Dermis blood vessel endothelial cell (primary cell): ENCODE data around the gene CT45A3. TPM values are rescaled to one million over a fixed set of nuclear protein-coding genes. Genes with fewer than 3 reads are reported as not detected.
"Not testable (repeated sequence)": the region's sequence is repeated elsewhere in the genome, so short reads cannot be mapped to it uniquely, and the experiment has no call there.

ENCODE experiments used
- DNase-seq: peaks from one replicate; pipeline ENCODE4 v3.0.0; 2010
- total RNA-seq: library from RNA; depleted of rRNA; stranded (reverse); fragments of >200 nt; gene quantifications from 2 replicates; pipeline ENCODE4 v1.2.3, GENCODE V29; 2014

The CT45A3 gene, protein sequence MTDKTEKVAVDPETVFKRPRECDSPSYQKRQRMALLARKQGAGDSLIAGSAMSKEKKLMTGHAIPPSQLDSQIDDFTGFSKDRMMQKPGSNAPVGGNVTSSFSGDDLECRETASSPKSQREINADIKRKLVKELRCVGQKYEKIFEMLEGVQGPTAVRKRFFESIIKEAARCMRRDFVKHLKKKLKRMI
- not detected in 2 replicates for total RNA-seq

DNA sequence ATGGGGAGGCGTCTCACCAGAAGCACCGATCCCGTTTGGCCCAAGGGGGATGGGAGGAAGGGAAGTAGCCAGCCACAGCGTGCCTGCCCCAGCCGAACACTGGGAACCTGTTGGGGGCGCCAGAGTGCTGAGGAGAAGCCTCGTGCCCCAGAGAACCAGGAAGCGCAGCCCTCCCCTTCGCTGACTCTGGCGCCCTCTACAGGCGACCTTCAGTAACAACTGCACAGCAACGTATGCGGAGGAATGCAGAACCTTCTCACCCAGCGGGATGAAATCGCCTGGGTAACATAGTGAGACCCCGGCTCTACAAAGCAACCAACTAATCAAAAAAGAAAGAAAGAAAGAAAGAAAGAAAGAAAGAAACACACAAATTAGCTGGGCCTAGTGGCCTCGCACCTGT is at the start of gene CT45A3:
CT45A3 (minus strand) TSS at position 101 of the 400 bp plus-strand sequence. CDS start 3,747 bp downstream, outside the sequence.
- DNase-seq = not testable (repeated sequence)

DNA sequence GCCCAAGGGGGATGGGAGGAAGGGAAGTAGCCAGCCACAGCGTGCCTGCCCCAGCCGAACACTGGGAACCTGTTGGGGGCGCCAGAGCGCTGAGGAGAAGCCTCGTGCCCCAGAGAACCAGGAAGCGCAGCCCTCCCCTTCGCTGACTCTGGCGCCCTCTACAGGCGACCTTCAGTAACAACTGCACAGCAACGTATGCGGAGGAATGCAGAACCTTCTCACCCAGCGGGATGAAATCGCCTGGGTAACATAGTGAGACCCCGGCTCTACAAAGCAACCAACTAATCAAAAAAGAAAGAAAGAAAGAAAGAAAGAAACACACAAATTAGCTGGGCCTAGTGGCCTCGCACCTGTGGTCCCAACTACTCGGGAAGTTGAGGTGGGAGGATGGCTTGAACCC is 34.7 kb upstream of the CT45A3 start, which contains the start of gene CT45A6:
CT45A6 (minus strand) TSS at position 101 of the 400 bp plus-strand sequence. CDS start 3,794 bp downstream, outside the sequence.
- not testable (repeated sequence) for DNase-seq

GRCh38 chrX:135785403-135785802 is 17.4 kb upstream of the CT45A3 start, which contains the start of gene CT45A5:
CT45A5 (minus strand) TSS chrX:135785503; CDS start chrX:135781729, 3,774 bp downstream.
- DNase-seq = not testable (repeated sequence)

- DNase-seq = not testable (repeated sequence)
Observed at GRCh38 chrX:135744739-135745138, 23.3 kb downstream of the CT45A3 start.

DNA sequence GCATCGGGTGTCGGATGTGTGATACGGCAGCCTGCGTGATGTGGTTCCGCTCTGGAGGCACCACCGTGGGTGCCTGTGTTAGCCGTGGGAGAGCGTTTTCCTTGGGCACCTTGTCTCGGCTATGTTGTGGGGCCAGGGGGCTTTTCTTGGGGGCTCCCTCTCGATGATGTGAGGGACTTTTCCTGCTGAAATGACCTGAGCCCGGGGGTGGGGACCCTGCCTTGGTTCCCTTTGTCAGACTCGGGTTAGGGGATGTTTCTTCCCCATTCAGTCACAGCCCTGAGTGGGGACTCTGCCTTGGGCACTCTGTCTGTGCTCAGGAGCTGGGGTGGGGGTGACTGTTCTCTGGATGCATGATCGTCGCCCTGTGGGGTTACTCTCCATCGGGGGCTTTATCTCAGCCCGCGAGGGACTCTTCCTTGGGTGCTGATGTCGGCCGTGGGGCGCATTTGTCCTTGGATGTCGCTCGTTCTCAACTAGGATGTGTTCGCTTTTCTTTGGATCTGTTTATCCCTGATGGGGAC is 26.7 kb downstream of the CT45A3 start:
- no peak for DNase-seq

DNA sequence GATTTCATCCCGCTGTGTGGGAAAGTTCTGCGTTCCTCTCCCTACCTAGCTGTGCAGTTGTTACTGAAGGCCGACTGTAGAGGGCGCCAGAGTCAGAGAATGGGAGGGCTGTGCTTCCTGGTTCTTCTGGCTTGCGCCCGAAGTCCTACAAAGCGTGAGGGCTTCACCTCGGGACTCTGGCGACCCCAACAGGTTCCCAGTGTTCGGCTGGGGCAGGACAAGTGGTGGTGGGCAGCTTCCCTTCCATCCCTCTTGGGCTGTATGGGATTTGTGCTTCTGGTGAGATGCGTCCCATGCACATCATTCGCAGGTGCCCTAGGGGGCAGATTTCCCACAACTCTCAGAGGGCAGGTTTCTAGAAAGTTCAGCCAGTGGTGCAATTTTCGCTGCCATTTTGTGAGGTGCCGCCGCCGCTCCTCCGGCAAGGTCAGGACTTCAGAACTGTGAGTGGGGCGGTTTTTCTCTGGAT is 27.3 kb downstream of the CT45A3 start:
- DNase-seq = peak; percentile 44

DNA sequence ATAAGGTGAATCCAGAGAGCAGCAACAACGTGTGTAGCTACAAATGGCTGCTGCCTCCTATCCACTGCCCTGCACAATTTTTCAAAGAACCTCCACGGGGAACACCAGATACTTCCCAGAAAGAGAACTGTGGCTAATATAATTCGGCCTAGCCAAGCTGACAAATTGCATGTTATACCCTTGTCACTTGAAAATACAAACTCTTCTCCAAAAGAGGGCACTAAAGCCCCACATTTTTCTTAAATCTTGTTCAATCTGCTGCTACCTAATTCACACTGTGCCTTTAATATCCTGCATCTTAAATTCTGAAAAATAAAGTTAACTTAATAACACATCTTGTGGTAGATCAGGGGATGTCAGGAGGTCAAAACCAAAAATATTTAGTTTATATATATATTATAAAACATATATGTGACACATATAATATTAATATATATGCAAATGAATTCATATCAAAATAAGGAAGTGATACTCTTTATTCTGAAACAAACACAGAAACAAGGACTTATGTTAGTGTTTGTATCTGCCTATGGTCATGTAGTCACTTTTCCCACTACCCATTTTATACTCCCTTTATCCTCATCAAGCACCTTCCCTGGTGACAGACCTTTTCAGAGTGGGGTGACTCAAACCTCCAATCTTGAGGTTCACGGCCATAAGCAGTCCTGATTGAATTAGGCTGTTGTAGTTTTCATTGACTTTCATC is 30.5 kb downstream of the CT45A3 start:
- peak; percentile 4 for DNase-seq

DNA sequence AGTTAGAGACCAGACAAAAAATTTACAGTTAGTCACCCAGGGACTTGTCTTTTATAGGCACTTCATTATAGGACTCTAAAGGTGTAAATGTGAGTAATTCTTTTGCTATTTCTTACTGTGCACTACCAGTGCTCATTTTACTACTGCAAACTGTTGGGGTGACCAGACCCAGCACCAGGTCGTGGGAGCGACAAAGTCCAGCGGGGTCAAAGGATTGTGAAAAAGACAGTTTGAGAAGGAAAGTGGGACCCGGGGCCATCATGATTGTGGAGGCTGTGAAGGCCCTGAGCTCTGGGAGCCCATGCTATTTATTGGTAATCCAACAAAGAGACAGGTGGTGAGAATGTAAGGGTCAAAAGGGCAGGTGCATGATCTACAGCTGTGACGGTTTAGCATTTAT is 33.3 kb downstream of the CT45A3 start:
- DNase-seq = not testable (repeated sequence)

- DNase-seq = no peak
Observed at GRCh38 chrX:135713795-135714194, 54.2 kb downstream of the CT45A3 start.

GRCh38 chrX:135713183-135713689 is 54.8 kb downstream of the CT45A3 start, which contains the start of gene CT45A1:
CT45A1 (plus strand) TSS chrX:135713639; CDS start chrX:135718941, 5,302 bp downstream.
- not testable (repeated sequence) for DNase-seq

Other genes starting within 250 kb of the CT45A3 start
- 3.3 and 4.6 TPM in 2 replicates for gene INTS6L, start 247.5 kb downstream of the CT45A3 start, total RNA-seq
- not detected in 2 replicates for gene CT45A1, start 54.6 kb downstream of the CT45A3 start, total RNA-seq
- gene CT45A5, start 17.3 kb upstream of the CT45A3 start, total RNA-seq = not detected in 2 replicates
- gene CT45A6, start 34.6 kb upstream of the CT45A3 start, total RNA-seq = not detected in 2 replicates
- not detected in 2 replicates for gene CT45A2, start 51.8 kb upstream of the CT45A3 start, total RNA-seq
- gene CT45A7, start 69.1 kb upstream of the CT45A3 start, total RNA-seq = not detected in 2 replicates
- gene CT45A8, start 86.3 kb upstream of the CT45A3 start, total RNA-seq = not detected in 2 replicates
- not detected in 2 replicates for gene CT45A9, start 103.6 kb upstream of the CT45A3 start, total RNA-seq
- gene CT45A10, start 125.3 kb upstream of the CT45A3 start, total RNA-seq = not detected in 2 replicates
- gene SAGE1, start 125.5 kb upstream of the CT45A3 start, total RNA-seq = not detected in 2 replicates
- 5.8 and 13.0 TPM in 2 replicates for gene MMGT1, start 205.8 kb upstream of the CT45A3 start, total RNA-seq
- gene SLC9A6, start 217.2 kb upstream of the CT45A3 start, total RNA-seq = 18.4 and 19.3 TPM in 2 replicates